ENCODE data around the gene GRK3. TPM values are rescaled to one million over a fixed set of nuclear protein-coding genes. Genes with fewer than 3 reads are reported as not detected.

Gene GRK3
- total and polyA plus RNA-seq, 10 of the 15 experiments (the other 5 are each of a cell fraction or from before 2014, with no cell fraction given) = 3.1 to 35.1 (median 14.7) TPM

DNA sequence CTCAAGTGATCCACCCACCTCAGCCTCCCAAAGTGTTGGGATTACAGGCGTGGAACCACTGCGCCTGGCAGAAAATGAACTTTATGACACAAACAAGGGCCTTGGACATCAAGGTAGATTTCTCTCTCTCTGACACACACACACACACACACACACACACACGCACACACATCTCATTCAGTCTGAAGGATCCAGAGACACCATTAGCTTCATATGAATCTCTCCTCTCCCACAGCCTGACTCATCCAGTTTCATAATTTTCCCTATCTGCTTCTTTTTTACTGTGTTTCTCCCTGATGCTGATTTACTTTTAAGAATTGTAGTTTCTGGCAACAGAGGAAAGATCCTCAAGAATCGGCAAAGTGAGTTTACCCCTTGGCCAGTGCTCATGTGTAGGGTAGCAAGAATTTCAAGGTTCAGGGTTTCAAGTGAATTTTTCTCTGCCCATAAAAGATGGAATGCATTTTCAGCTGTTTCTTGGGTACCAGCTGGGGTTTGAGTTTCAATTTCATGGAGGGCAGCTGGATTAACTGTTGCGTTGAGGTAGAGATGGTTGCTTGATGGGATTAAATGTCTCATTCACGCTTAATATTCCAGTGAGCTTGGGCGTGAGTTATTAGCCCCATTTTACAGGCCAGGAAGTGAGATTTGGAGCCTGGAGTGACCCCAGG lies 181.0 kb downstream of the GRK3 start:
- H3K27ac ChIP-seq (ENCODE audit: control insufficient read depth, insufficient read depth) = no peak overlapping the region
- TF ChIP-seq SP1 (IDR thresholded peaks at IDR 0.05; ENCODE audit: low read depth, low read length) = no peak
- TF ChIP-seq, protein P1, sequence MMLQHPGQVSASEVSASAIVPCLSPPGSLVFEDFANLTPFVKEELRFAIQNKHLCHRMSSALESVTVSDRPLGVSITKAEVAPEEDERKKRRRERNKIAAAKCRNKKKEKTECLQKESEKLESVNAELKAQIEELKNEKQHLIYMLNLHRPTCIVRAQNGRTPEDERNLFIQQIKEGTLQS (IDR thresholded peaks at IDR 0.05; ENCODE audit: borderline replicate concordance, extremely low read depth, low read depth, low read length) = no peak
- no peak for TF ChIP-seq YY1 (IDR thresholded peaks at IDR 0.05; ENCODE audit: low read depth, low read length)
- TF ChIP-seq IRF4 (IDR thresholded peaks at IDR 0.05; ENCODE audit: low read depth, low read length) = no peak
- TF ChIP-seq POLR2A (IDR thresholded peaks at IDR 0.05; ENCODE audit: low read depth, low read length) = no peak
- WGBS (ENCODE audit: insufficient coverage, insufficient replicate concordance, low lambda C conversion rate, missing lambda C conversion rate) = 79% methylated on average over 7 of the region's 7 CpGs
- no peak for ATAC-seq
- ChIA-PET SMC1A (ENCODE audit: uncharacterized antibody, unreplicated experiment) (interaction anchor here (1.1 kb wide), 1 partner anchor 201 kb away, joined by 5 read pairs; no protein-coding TSS in a partner anchor), CTCF (interaction anchor here (2.6 kb wide), 1 partner anchor 27 kb away, joined by 7 read pairs; no protein-coding TSS in a partner anchor), POLR2A (no interaction called here), RAD21 (ENCODE audit: unreplicated experiment) (interaction anchor here (1.2 kb wide), 1 partner anchor 201 kb away, joined by 4 read pairs; no protein-coding TSS in a partner anchor)
- DNase-seq (ENCODE audit: low read depth, low spot score) = no peak
- BruUV-seq (replicated peaks) = no TSS peak
- peaks cover 20% of the 10 kb centered on the region for H3K4me1 ChIP-seq (ENCODE audit: control insufficient read depth, insufficient read depth, low read length)
- no peaks in the 10 kb centered on the region for H3K9me3 ChIP-seq (replicated peaks; ENCODE audit: control insufficient read depth, insufficient read depth, low read length)
- H3K4me3 ChIP-seq = no peak overlapping the region
- no peaks in the 10 kb centered on the region for H4K20me1 ChIP-seq (ENCODE audit: control insufficient read depth, insufficient read depth)
- H3K9ac ChIP-seq (ENCODE audit: control insufficient read depth, insufficient read depth, low read length) = no peak overlapping the region
- H3K79me2 ChIP-seq (ENCODE audit: control insufficient read depth, insufficient read depth, low read length) = no peaks in the 10 kb centered on the region
- no peak overlapping the region for H3K4me2 ChIP-seq (ENCODE audit: control insufficient read depth, insufficient read depth)
- FAIRE-seq = no peak
- no peaks in the 10 kb centered on the region for H3K27me3 ChIP-seq (replicated peaks in 1 of 2; ENCODE audit: control insufficient read depth in 2 of 2, insufficient read depth in 2 of 2, low read length in 1 of 2)
- H2AFZ ChIP-seq (ENCODE audit: control insufficient read depth, low read depth, low read length) = no peak overlapping the region
- in situ Hi-C loops (cut with MboI) (no loop called here), intact Hi-C loops (cut with micrococcal nuclease; ENCODE audit: unreplicated experiment) (no loop called here)
- H3K36me3 ChIP-seq (ENCODE audit: control insufficient read depth in 2 of 2, insufficient read depth in 2 of 2, low read length in 1 of 2) = no peaks in the 10 kb centered on the region

DNA sequence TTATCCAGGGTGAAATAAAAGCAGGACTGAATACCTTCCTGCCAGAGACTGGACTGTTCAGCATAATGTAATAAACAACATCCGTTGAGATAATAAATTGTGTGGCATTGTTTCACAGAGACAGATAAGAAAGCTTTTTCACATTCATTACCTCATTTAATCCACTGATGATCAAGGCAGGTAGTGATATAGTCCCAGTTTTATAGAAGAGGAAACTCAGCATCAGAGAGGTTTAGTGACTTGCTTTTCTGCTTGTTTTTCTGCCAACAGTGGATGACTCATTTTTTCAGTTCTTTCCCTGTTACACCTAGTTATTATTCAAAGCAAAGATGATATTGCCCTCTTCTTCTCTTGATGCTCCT lies 181.5 kb downstream of the GRK3 start:
- no peaks in the 10 kb centered on the region for H4K20me1 ChIP-seq (ENCODE audit: control insufficient read depth, insufficient read depth)
- no peak overlapping the region for H3K9ac ChIP-seq (ENCODE audit: control insufficient read depth, insufficient read depth, low read length)
- H3K9me3 ChIP-seq (replicated peaks; ENCODE audit: control insufficient read depth, insufficient read depth, low read length) = no peaks in the 10 kb centered on the region
- peaks cover 20% of the 10 kb centered on the region for H3K4me1 ChIP-seq (ENCODE audit: control insufficient read depth, insufficient read depth, low read length)
- H3K36me3 ChIP-seq (ENCODE audit: control insufficient read depth in 2 of 2, insufficient read depth in 2 of 2, low read length in 1 of 2) = no peaks in the 10 kb centered on the region
- no peak overlapping the region for H3K27ac ChIP-seq (ENCODE audit: control insufficient read depth, insufficient read depth)
- WGBS (ENCODE audit: insufficient coverage, insufficient replicate concordance, low lambda C conversion rate, missing lambda C conversion rate) = 100% methylated on average over 1 of the region's 1 CpG
- no peak for ATAC-seq
- ChIA-PET RAD21 (ENCODE audit: unreplicated experiment) (interaction anchor here (1.2 kb wide), 1 partner anchor 202 kb away, joined by 4 read pairs; no protein-coding TSS in a partner anchor), SMC1A (ENCODE audit: uncharacterized antibody, unreplicated experiment) (interaction anchor here (1.1 kb wide), 1 partner anchor 202 kb away, joined by 5 read pairs; no protein-coding TSS in a partner anchor), POLR2A (no interaction called here), CTCF (interaction anchor here (2.6 kb wide), 1 partner anchor 27 kb away, joined by 7 read pairs; no protein-coding TSS in a partner anchor)
- no TSS peak for BruUV-seq (replicated peaks)
- no peak for DNase-seq (ENCODE audit: low read depth, low spot score)
- no peak overlapping the region for H3K4me3 ChIP-seq
- TF ChIP-seq CBX5 (IDR thresholded peaks at IDR 0.05; ENCODE audit: low read depth) (no peak), LARP7 (IDR thresholded peaks at IDR 0.05) (no peak), CBX3 (IDR thresholded peaks at IDR 0.05; ENCODE audit: borderline replicate concordance, low read depth) (no peak), EP300 (IDR thresholded peaks at IDR 0.05; ENCODE audit: borderline replicate concordance in 1 of 2, control insufficient read depth in 1 of 2, low read depth in 2 of 2, low read length in 2 of 2) (no peak), STAT1 (conservative IDR thresholded peaks at IDR 0.05) (no peak), IKZF1 (conservative IDR thresholded peaks at IDR 0.05) (no peak), CREB1 (IDR thresholded peaks at IDR 0.05; ENCODE audit: low read depth) (no peak), POLR2AphosphoS5 (IDR thresholded peaks at IDR 0.05; ENCODE audit: low read length) (no peak), ZNF217 (IDR thresholded peaks at IDR 0.05) (no peak), TARDBP (IDR thresholded peaks at IDR 0.05; ENCODE audit: borderline replicate concordance) (no peak)
- TF ChIP-seq, protein P2, sequence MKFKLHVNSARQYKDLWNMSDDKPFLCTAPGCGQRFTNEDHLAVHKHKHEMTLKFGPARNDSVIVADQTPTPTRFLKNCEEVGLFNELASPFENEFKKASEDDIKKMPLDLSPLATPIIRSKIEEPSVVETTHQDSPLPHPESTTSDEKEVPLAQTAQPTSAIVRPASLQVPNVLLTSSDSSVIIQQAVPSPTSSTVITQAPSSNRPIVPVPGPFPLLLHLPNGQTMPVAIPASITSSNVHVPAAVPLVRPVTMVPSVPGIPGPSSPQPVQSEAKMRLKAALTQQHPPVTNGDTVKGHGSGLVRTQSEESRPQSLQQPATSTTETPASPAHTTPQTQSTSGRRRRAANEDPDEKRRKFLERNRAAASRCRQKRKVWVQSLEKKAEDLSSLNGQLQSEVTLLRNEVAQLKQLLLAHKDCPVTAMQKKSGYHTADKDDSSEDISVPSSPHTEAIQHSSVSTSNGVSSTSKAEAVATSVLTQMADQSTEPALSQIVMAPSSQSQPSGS (IDR thresholded peaks at IDR 0.05; ENCODE audit: low read length) = no peak
- in situ Hi-C loops (cut with MboI) = no loop called here
- FAIRE-seq = no peak
- H3K27me3 ChIP-seq (replicated peaks in 1 of 2; ENCODE audit: control insufficient read depth in 2 of 2, insufficient read depth in 2 of 2, low read length in 1 of 2) = no peaks in the 10 kb centered on the region
- H3K79me2 ChIP-seq (ENCODE audit: control insufficient read depth, insufficient read depth, low read length) = no peaks in the 10 kb centered on the region
- intact Hi-C loops (cut with micrococcal nuclease; ENCODE audit: unreplicated experiment) = no loop called here
- no peak overlapping the region for H2AFZ ChIP-seq (ENCODE audit: control insufficient read depth, low read depth, low read length)
- no peak overlapping the region for H3K4me2 ChIP-seq (ENCODE audit: control insufficient read depth, insufficient read depth)

Measured in GM12878 (cell line).